ENCODE measurements around the gene CASP1. TPM values are rescaled to one million over a fixed set of nuclear protein-coding genes. Genes with fewer than 3 reads are reported as not detected.
A peak's percentile ranks its signal among the peaks of the same experiment; 100 is the strongest.

CASP1 gene
- total RNA-seq, 1 donor from 2014 or later, result 106 TPM

GRCh38 chr11:105022527-105022926 lies 12.4 kb downstream of the CASP1 start:
- peaks cover 23% of the 10 kb centered on the region for H3K36me3 ChIP-seq
- no peaks in the 10 kb centered on the region for H3K27me3 ChIP-seq
- TF ChIP-seq CTCF (IDR thresholded peaks at IDR 0.05), result no peak
- peaks cover 9% of the 10 kb centered on the region for H3K4me1 ChIP-seq
- DNase-seq (no peak), ATAC-seq (no peak)
- H3K9me3 ChIP-seq, result no peaks in the 10 kb centered on the region
- no peak overlapping the region for H3K4me3 ChIP-seq
- intact Hi-C loops (cut with DNase I), result no loop called here
- H3K27ac ChIP-seq, result no peak overlapping the region

GRCh38 chr11:105007463-105007862 lies 27.5 kb downstream of the CASP1 start:
- ATAC-seq, result no peak

GRCh38 chr11:105005451-105005845 lies 29.5 kb downstream of the CASP1 start:
- intact Hi-C loops (cut with DNase I), result no loop called here
- TF ChIP-seq CTCF (IDR thresholded peaks at IDR 0.05), result no peak
- Histone ChIP-seq H3K27ac (no peak overlapping the region), H3K36me3 (no peaks in the 10 kb centered on the region), H3K4me1 (no peaks in the 10 kb centered on the region), H3K27me3 (no peaks in the 10 kb centered on the region), H3K9me3 (no peaks in the 10 kb centered on the region), H3K4me3 (no peak overlapping the region)
- no peak for ATAC-seq
- no peak for DNase-seq

More at GRCh38 chr11:105007463-105007862, 27.5 kb downstream of the CASP1 start:
- H3K4me1 ChIP-seq, result no peaks in the 10 kb centered on the region
- DNase-seq, result no peak
- no peaks in the 10 kb centered on the region for H3K36me3 ChIP-seq
- no peak overlapping the region for H3K27ac ChIP-seq
- H3K4me3 ChIP-seq, result no peak overlapping the region
- intact Hi-C loops (cut with DNase I), result no loop called here
- H3K27me3 ChIP-seq, result no peaks in the 10 kb centered on the region
- TF ChIP-seq CTCF (IDR thresholded peaks at IDR 0.05), result no peak
- no peaks in the 10 kb centered on the region for H3K9me3 ChIP-seq

GRCh38 chr11:105004021-105004420 lies 30.9 kb downstream of the CASP1 start:
- intact Hi-C loops (cut with DNase I), result no loop called here
- Histone ChIP-seq H3K27ac (no peak overlapping the region), H3K9me3 (no peaks in the 10 kb centered on the region)

GRCh38 chr11:105003151-105003550 lies 31.8 kb downstream of the CASP1 start:
- no peaks in the 10 kb centered on the region for H3K36me3 ChIP-seq
- DNase-seq (no peak), ATAC-seq (no peak)
- H3K9me3 ChIP-seq, result no peaks in the 10 kb centered on the region
- intact Hi-C loops (cut with DNase I), result no loop called here
- TF ChIP-seq CTCF (IDR thresholded peaks at IDR 0.05), result no peak
- H3K27me3 ChIP-seq, result no peaks in the 10 kb centered on the region
- no peak overlapping the region for H3K27ac ChIP-seq
- H3K4me3 ChIP-seq, result no peak overlapping the region
- no peaks in the 10 kb centered on the region for H3K4me1 ChIP-seq

More at GRCh38 chr11:105004021-105004420, 30.9 kb downstream of the CASP1 start:
- H3K4me1 ChIP-seq, result no peaks in the 10 kb centered on the region
- no peak for ATAC-seq
- no peaks in the 10 kb centered on the region for H3K27me3 ChIP-seq
- H3K36me3 ChIP-seq, result no peaks in the 10 kb centered on the region
- DNase-seq, result no peak
- H3K4me3 ChIP-seq, result no peak overlapping the region
- no peak for TF ChIP-seq CTCF (IDR thresholded peaks at IDR 0.05)

- H3K9me3 ChIP-seq, result no peaks in the 10 kb centered on the region
- intact Hi-C loops (cut with DNase I), result no loop called here
- H3K27me3 ChIP-seq, result no peaks in the 10 kb centered on the region
- ATAC-seq (peak; percentile 87), DNase-seq (no peak)
- TF ChIP-seq CTCF (IDR thresholded peaks at IDR 0.05), result peak; percentile 64
- no peak overlapping the region for H3K4me3 ChIP-seq
- H3K4me1 ChIP-seq, result no peaks in the 10 kb centered on the region
- H3K27ac ChIP-seq, result no peak overlapping the region
- H3K36me3 ChIP-seq, result no peaks in the 10 kb centered on the region
Observed at GRCh38 chr11:105000797-105001196, 34.1 kb downstream of the CASP1 start.

All from upper lobe of right lung (tissue), 1 donor.